ENCODE data around the gene SNX5. TPM values are rescaled to one million over a fixed set of nuclear protein-coding genes. Genes with fewer than 3 reads are reported as not detected.

Gene SNX5
- total RNA-seq, 1 donor from 2014 or later, result 60.4 TPM

GRCh38 chr20:17940224-17940971, 28.2 kb downstream of the SNX5 start:
- DNase-seq, result peak; percentile 23

- DNase-seq, result no peak
Observed at GRCh38 chr20:17939622-17940223, 28.9 kb downstream of the SNX5 start.

GRCh38 chr20:17938871-17939619, 29.5 kb downstream of the SNX5 start:
- DNase-seq, result peak; percentile 37

GRCh38 chr20:17936761-17937732, 31.5 kb downstream of the SNX5 start:
- DNase-seq, result no peak

GRCh38 chr20:17936286-17936760, 32.3 kb downstream of the SNX5 start:
- no peak for DNase-seq

GRCh38 chr20:17935761-17936160, 32.8 kb downstream of the SNX5 start:
- DNase-seq, result no peak

- DNase-seq, result no peak
Observed at GRCh38 chr20:17935186-17935585, 33.4 kb downstream of the SNX5 start.

GRCh38 chr20:17934141-17934862, 34.3 kb downstream of the SNX5 start:
- no peak for DNase-seq

- no peak for DNase-seq
Observed at GRCh38 chr20:17933711-17934110, 34.9 kb downstream of the SNX5 start.

GRCh38 chr20:17933121-17933520, 35.5 kb downstream of the SNX5 start:
- no peak for DNase-seq

- DNase-seq, result no peak
Observed at GRCh38 chr20:17932396-17932795, 36.2 kb downstream of the SNX5 start.

- DNase-seq, result no peak
Observed at GRCh38 chr20:17931513-17931912, 37.1 kb downstream of the SNX5 start.

- DNase-seq, result no peak
Observed at GRCh38 chr20:17928633-17929311, 39.8 kb downstream of the SNX5 start.

- no peak for DNase-seq
Observed at GRCh38 chr20:17928211-17928611, 40.4 kb downstream of the SNX5 start.

GRCh38 chr20:17925940-17926300, 42.7 kb downstream of the SNX5 start:
- DNase-seq, result no peak

GRCh38 chr20:17925141-17925939, 43.3 kb downstream of the SNX5 start:
- no peak for DNase-seq

GRCh38 chr20:17921774-17922173, 46.8 kb downstream of the SNX5 start:
- DNase-seq, result no peak

GRCh38 chr20:17919149-17919548, 49.4 kb downstream of the SNX5 start:
- DNase-seq, result no peak

GRCh38 chr20:17917832-17918618, 50.6 kb downstream of the SNX5 start:
- no peak for DNase-seq

All from occipital lobe (tissue), 2 donors.